Cardiac fibroblast (primary cell): ENCODE data around the gene C7orf25.

ENCODE experiments used
- DNase-seq, 2 donors: peaks; one replicate each; pipeline versions ENCODE4 v3.0.0 to v3.0.0-alpha.2; 2010; ENCODE audit warnings: low read depth in 2 of 2
- H3K4me3 ChIP-seq, 2 donors: replicated peaks in 1 of 2; 1 replicate in 1 of 2; 2 replicates in 1 of 2; pipeline ENCODE4 v1.5.1; 2011; ENCODE audit warnings: low read depth in 2 of 2, low read length in 2 of 2, mild to moderate bottlenecking in 2 of 2, moderate library complexity in 1 of 2
- TF ChIP-seq, protein P1 (sequence below): IDR thresholded peaks from one replicate; pipeline ENCODE4 v1.5.1; 2011; ENCODE audit warnings: low read depth, mild to moderate bottlenecking, low read length, inconsistent platforms

Gene C7orf25

GRCh38 chr7:42911454-42912447 is at the start of gene C7orf25:
Gene C7orf25, minus strand, starts transcription at chr7:42912070. Its CDS starts 1,170 bp downstream, at chr7:42910900.
- H3K4me3 ChIP-seq = peak within 1 kb of the TSS; percentile 65 to 74
- TF ChIP-seq, protein P1, sequence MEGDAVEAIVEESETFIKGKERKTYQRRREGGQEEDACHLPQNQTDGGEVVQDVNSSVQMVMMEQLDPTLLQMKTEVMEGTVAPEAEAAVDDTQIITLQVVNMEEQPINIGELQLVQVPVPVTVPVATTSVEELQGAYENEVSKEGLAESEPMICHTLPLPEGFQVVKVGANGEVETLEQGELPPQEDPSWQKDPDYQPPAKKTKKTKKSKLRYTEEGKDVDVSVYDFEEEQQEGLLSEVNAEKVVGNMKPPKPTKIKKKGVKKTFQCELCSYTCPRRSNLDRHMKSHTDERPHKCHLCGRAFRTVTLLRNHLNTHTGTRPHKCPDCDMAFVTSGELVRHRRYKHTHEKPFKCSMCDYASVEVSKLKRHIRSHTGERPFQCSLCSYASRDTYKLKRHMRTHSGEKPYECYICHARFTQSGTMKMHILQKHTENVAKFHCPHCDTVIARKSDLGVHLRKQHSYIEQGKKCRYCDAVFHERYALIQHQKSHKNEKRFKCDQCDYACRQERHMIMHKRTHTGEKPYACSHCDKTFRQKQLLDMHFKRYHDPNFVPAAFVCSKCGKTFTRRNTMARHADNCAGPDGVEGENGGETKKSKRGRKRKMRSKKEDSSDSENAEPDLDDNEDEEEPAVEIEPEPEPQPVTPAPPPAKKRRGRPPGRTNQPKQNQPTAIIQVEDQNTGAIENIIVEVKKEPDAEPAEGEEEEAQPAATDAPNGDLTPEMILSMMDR = no peak
- DNase-seq = peak; percentile 92 to 95

DNA sequence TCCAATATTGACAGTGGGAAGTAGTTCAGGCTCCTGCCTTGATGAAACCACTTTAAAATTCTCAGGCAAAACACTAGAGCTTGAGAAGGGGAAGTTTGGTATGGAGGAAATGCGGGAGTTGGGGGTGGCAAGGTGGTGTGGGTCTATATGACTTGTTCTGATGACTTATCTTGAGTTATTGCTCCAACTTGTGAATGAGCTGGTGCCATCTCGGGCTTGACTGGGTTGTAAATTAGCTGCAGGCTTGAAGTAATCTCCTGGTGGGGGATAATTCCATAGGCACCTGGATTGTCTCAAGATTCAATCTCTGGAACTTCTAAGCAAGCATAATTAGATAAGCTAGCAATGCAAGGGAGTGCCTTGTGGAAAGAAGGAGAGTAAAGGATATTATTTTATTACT is 49.3 kb upstream of the C7orf25 start:
- no peak for DNase-seq
- H3K4me3 ChIP-seq = no peak overlapping the region
- TF ChIP-seq, protein P1 = no peak

- H3K4me3 ChIP-seq = no peak overlapping the region
- TF ChIP-seq, protein P1 = no peak
- no peak for DNase-seq
These were observed 48.9 kb upstream of the C7orf25 start for GRCh38 chr7:42960762-42961161.

DNA sequence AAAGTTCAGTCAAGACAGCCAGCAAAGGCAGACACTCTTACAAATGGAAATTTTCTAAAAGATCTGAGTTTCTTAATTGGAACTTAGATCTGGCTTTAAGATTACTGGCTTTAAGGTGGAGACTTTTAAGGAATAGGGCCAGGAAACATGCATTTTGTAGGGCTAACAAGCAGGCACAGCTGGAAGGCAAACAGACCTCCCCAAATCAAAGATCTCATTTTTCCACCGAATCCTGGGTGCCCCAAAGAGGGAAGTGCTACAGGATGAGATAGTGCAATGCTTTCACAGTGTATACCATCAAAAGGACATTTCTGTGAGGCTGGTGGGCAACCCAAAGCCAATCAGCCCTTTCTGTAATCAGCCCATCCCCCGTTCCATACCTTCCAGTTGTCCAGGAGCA is 47.7 kb upstream of the C7orf25 start:
- H3K4me3 ChIP-seq = no peak overlapping the region
- TF ChIP-seq, protein P1 = no peak
- DNase-seq = no peak

DNA sequence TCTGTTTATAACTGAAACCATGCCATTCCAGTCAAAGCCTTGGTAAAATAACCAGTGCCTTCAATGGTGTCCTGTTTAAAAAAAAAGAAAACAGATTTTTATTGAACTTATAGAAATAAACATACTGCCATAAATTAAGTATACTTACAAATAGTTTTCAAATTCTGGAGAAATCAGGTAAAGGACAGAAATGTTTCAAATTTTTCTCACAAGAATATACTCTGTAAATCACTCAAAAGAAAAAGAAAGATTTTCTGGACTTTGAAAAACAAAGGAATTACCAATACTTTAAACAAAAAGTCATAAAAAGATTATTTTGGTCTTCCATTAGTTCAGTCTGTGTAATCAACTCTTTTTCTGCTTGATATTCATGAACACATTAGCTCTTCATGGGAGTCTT is 44.2 kb upstream of the C7orf25 start:
- DNase-seq = no peak
- TF ChIP-seq, protein P1 = no peak
- no peak overlapping the region for H3K4me3 ChIP-seq

- no peak for DNase-seq
- H3K4me3 ChIP-seq = no peak overlapping the region
- TF ChIP-seq, protein P1 = no peak
These were observed 42.1 kb upstream of the C7orf25 start for GRCh38 chr7:42953994-42954393.
